Measurements from ENCODE around the gene TUBA4B. TPM values are rescaled to one million over a fixed set of nuclear protein-coding genes. Genes with fewer than 3 reads are reported as not detected.

TUBA4B gene
- total and polyA plus RNA-seq, 2 donors from 2014 or later, result 0.98 to 15.4 TPM

DNA sequence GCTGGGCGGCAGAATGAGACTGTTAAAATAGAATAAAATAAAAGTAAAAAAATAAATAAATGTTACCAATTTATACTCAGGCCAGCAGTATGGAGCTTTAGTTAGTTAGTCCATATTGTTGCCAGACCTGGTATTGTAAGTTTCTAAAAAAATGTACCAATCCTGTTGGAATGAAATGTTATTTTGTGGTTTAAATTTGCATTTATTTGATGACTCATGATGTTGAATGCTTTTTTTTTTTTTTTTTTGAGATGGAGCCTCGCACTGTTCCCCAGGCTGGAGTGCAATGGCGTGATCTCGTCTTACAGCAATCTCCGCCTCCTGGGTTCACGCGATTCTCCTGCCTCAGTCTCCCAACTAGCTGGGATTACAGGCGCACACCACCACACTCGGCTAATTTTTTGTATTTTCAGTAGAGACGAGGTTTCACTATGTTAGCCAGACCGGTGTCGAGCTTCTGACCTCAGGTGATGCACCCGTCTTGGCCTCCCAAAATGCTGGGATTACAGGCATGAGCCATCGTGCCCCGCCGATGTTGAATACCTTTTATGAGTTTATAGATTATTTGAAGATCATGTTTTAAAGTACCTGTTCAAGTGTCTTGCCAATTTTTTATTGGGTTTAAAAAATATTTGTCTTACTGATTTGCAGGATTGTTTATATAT lies 61.9 kb downstream of the TUBA4B start:
- Histone ChIP-seq H3K4me3 (ENCODE audit: low read length in 3 of 3) (no peak overlapping the region), H3K27ac (ENCODE audit: low read depth in 2 of 2, low read length in 2 of 2) (no peak overlapping the region), H3K27me3 (ENCODE audit: control insufficient read depth, insufficient read depth, low read length) (peaks cover 5% of the 10 kb centered on the region), H3K4me1 (ENCODE audit: control insufficient read depth in 2 of 3, insufficient read depth in 2 of 3, low read depth in 1 of 3, low read length in 3 of 3) (no peaks in the 10 kb centered on the region), H3K9ac (ENCODE audit: low read length in 3 of 3) (no peak overlapping the region), H3K36me3 (ENCODE audit: control insufficient read depth in 2 of 3, insufficient read depth in 3 of 3, low read length in 3 of 3) (no peaks in the 10 kb centered on the region), H3K9me3 (ENCODE audit: control insufficient read depth in 2 of 3, insufficient read depth in 1 of 3, low read length in 3 of 3) (no peaks in the 10 kb centered on the region)
- FAIRE-seq, result no peak
- intact Hi-C loops (cut with DNase I), result no loop called here
- TF ChIP-seq, protein P1, sequence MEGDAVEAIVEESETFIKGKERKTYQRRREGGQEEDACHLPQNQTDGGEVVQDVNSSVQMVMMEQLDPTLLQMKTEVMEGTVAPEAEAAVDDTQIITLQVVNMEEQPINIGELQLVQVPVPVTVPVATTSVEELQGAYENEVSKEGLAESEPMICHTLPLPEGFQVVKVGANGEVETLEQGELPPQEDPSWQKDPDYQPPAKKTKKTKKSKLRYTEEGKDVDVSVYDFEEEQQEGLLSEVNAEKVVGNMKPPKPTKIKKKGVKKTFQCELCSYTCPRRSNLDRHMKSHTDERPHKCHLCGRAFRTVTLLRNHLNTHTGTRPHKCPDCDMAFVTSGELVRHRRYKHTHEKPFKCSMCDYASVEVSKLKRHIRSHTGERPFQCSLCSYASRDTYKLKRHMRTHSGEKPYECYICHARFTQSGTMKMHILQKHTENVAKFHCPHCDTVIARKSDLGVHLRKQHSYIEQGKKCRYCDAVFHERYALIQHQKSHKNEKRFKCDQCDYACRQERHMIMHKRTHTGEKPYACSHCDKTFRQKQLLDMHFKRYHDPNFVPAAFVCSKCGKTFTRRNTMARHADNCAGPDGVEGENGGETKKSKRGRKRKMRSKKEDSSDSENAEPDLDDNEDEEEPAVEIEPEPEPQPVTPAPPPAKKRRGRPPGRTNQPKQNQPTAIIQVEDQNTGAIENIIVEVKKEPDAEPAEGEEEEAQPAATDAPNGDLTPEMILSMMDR (IDR thresholded peaks at IDR 0.05; ENCODE audit: borderline replicate concordance, extremely low read depth, insufficient read depth), result no peak
- no peak for DNase-seq

Small RNAs within 50 kb of the gene (microRNA-seq; reads per million reads assigned to microRNA genes)
- not detected for gene MIR153-1

Other genes starting within 250 kb of the TUBA4B start
- 2.0 TPM for gene CFAP65, start 211.7 kb upstream of the TUBA4B start, total RNA-seq
- 0.73 TPM for gene CFAP65, start 211.7 kb upstream of the TUBA4B start, polyA plus RNA-seq (ENCODE audit: insufficient read depth, low read depth, low replicate concordance)
- 0.88 TPM for gene IHH, start 192.3 kb upstream of the TUBA4B start, total RNA-seq
- 3.1 TPM for gene IHH, start 192.3 kb upstream of the TUBA4B start, polyA plus RNA-seq (ENCODE audit: insufficient read depth, low read depth, low replicate concordance)
- gene NHEJ1, start 92.4 kb upstream of the TUBA4B start, total RNA-seq, result 17.5 TPM
- gene NHEJ1, start 92.4 kb upstream of the TUBA4B start, polyA plus RNA-seq (ENCODE audit: insufficient read depth, low read depth, low replicate concordance), result 17.7 TPM
- gene SLC23A3, start 83.2 kb upstream of the TUBA4B start, total RNA-seq, result 2.8 TPM
- 10.9 TPM for gene SLC23A3, start 83.2 kb upstream of the TUBA4B start, polyA plus RNA-seq (ENCODE audit: insufficient read depth, low read depth, low replicate concordance)
- gene CNPPD1, start 76.3 kb upstream of the TUBA4B start, total RNA-seq, result 97.5 TPM
- 131 TPM for gene CNPPD1, start 76.3 kb upstream of the TUBA4B start, polyA plus RNA-seq (ENCODE audit: insufficient read depth, low read depth, low replicate concordance)
- gene RETREG2, start 75.0 kb upstream of the TUBA4B start, total RNA-seq, result 106 TPM
- gene RETREG2, start 75.0 kb upstream of the TUBA4B start, polyA plus RNA-seq (ENCODE audit: insufficient read depth, low read depth, low replicate concordance), result 112 TPM
- 44.8 TPM for gene ZFAND2B, start 46.5 kb upstream of the TUBA4B start, total RNA-seq
- gene ZFAND2B, start 46.5 kb upstream of the TUBA4B start, polyA plus RNA-seq (ENCODE audit: insufficient read depth, low read depth, low replicate concordance), result 72.6 TPM
- 17.8 TPM for gene ABCB6, start 34.3 kb upstream of the TUBA4B start, total RNA-seq
- 53.6 TPM for gene ABCB6, start 34.3 kb upstream of the TUBA4B start, polyA plus RNA-seq (ENCODE audit: insufficient read depth, low read depth, low replicate concordance)
- 41.5 TPM for gene ATG9A, start 23.6 kb upstream of the TUBA4B start, total RNA-seq
- gene ATG9A, start 23.6 kb upstream of the TUBA4B start, polyA plus RNA-seq (ENCODE audit: insufficient read depth, low read depth, low replicate concordance), result 24.0 TPM
- gene ANKZF1, start 23.4 kb upstream of the TUBA4B start, total RNA-seq, result 48.9 TPM
- 26.6 TPM for gene ANKZF1, start 23.4 kb upstream of the TUBA4B start, polyA plus RNA-seq (ENCODE audit: insufficient read depth, low read depth, low replicate concordance)
- 20.6 TPM for gene GLB1L, start 7.8 kb upstream of the TUBA4B start, total RNA-seq
- gene GLB1L, start 7.8 kb upstream of the TUBA4B start, polyA plus RNA-seq (ENCODE audit: insufficient read depth, low read depth, low replicate concordance), result 19.7 TPM
- gene STK16, start 7.8 kb upstream of the TUBA4B start, total RNA-seq, result 29.9 TPM
- 53.8 TPM for gene STK16, start 7.8 kb upstream of the TUBA4B start, polyA plus RNA-seq (ENCODE audit: insufficient read depth, low read depth, low replicate concordance)
- 49.4 TPM for gene TUBA4A, start 675 bp downstream of the TUBA4B start, total RNA-seq
- 156 TPM for gene TUBA4A, start 675 bp downstream of the TUBA4B start, polyA plus RNA-seq (ENCODE audit: insufficient read depth, low read depth, low replicate concordance)
- 94.3 TPM for gene DNAJB2, start 26.1 kb downstream of the TUBA4B start, total RNA-seq
- 128 TPM for gene DNAJB2, start 26.1 kb downstream of the TUBA4B start, polyA plus RNA-seq (ENCODE audit: insufficient read depth, low read depth, low replicate concordance)
- gene PTPRN, start 56.2 kb downstream of the TUBA4B start, total RNA-seq, result not detected
- gene PTPRN, start 56.2 kb downstream of the TUBA4B start, polyA plus RNA-seq (ENCODE audit: insufficient read depth, low read depth, low replicate concordance), result not detected
- gene RESP18, start 79.5 kb downstream of the TUBA4B start, total RNA-seq, result not detected
- not detected for gene RESP18, start 79.5 kb downstream of the TUBA4B start, polyA plus RNA-seq (ENCODE audit: insufficient read depth, low read depth, low replicate concordance)
- 53.3 TPM for gene DNPEP, start 134.7 kb downstream of the TUBA4B start, total RNA-seq
- 71.0 TPM for gene DNPEP, start 134.7 kb downstream of the TUBA4B start, polyA plus RNA-seq (ENCODE audit: insufficient read depth, low read depth, low replicate concordance)
- gene DES, start 165.1 kb downstream of the TUBA4B start, total RNA-seq, result 74.2 TPM
- 30.0 TPM for gene DES, start 165.1 kb downstream of the TUBA4B start, polyA plus RNA-seq (ENCODE audit: insufficient read depth, low read depth, low replicate concordance)
- gene SPEG, start 181.6 kb downstream of the TUBA4B start, total RNA-seq, result 26.6 TPM
- 13.1 TPM for gene SPEG, start 181.6 kb downstream of the TUBA4B start, polyA plus RNA-seq (ENCODE audit: insufficient read depth, low read depth, low replicate concordance)
- 33.9 TPM for gene GMPPA, start 245.6 kb downstream of the TUBA4B start, total RNA-seq
- 53.1 TPM for gene GMPPA, start 245.6 kb downstream of the TUBA4B start, polyA plus RNA-seq (ENCODE audit: insufficient read depth, low read depth, low replicate concordance)

Data from kidney (tissue), 14 donors.